K562 (cell line): Measurements from ENCODE around the gene RNASE13. TPM values are rescaled to one million over a fixed set of nuclear protein-coding genes. Genes with fewer than 3 reads are reported as not detected.

ENCODE experiments used
- ATAC-seq: fragments of 200-7000 bp; cut with Tn5 transposase; 3 replicates; pipeline ENCODE4 v1.9.1; 2020; ENCODE audit warnings: moderate library complexity
- BruUV-seq: library from RNA; stranded (reverse); fragments of 400-500 nt; replicated peaks from 2 replicates; lab custom pipeline; 2021; lab: Mats Ljungman, UMichigan
- CTCF ChIA-PET: fragments of 300-600 bp; formaldehyde crosslinking; extraction: SDS; loops from one replicate; lab custom pipeline; 2021; ENCODE audit warnings: low intra/inter-chr PET ratio; lab: Yijun Ruan, JAX
- POLR2A ChIA-PET: fragments of 300-600, 350-650 bp; sonication (Branson Sonifier 250); formaldehyde crosslinking; extraction: SDS; loops from one replicate; lab custom pipeline; 2021; ENCODE audit warnings: antibody characterized with exemption, inconsistent platforms; lab: Yijun Ruan, JAX
- DNase-seq, 4 experiments: peaks; one replicate each; pipeline versions ENCODE4 v3.0.0 to v3.0.0-alpha.2; 2011 to 2018; ENCODE audit warnings: low spot score in 3 of 4, mixed read lengths in 3 of 4; ENCODE audit errors: extremely low read depth in 1 of 4
- FAIRE-seq: peaks from 2 replicates; lab custom pipeline; 2011; peaks lifted over from hg19 to GRCh38; lab: Jason Lieb, UNC
- H2AFZ ChIP-seq: 2 replicates; pipeline ENCODE4 v1.6.0; 2011; ENCODE audit warnings: low read depth, low read length, control low read depth, inconsistent platforms
- H3K27ac ChIP-seq: fragments of 200-600 bp; 3 replicates; pipeline ENCODE4 v1.8.0; 2011; ENCODE audit warnings: low read depth, mild to moderate bottlenecking, control low read depth, inconsistent platforms, low read length, moderate library complexity, mixed read lengths; ENCODE audit errors: extremely low read depth
- H3K27me3 ChIP-seq, 2 experiments: fragments of 300-600 bp in 1 of 2; 2 replicates in 1 of 2; 3 replicates in 1 of 2; pipeline versions ENCODE4 v1.6.0 to v1.8.0; 2011; ENCODE audit warnings: inconsistent platforms in 2 of 2, low read length in 2 of 2, mild to moderate bottlenecking in 1 of 2, mixed read lengths in 1 of 2, moderate library complexity in 1 of 2; ENCODE audit not compliant: control insufficient read depth in 2 of 2, insufficient read depth in 2 of 2
- H3K36me3 ChIP-seq: fragments of 300-600 bp; 3 replicates; pipeline ENCODE4 v1.8.0; 2011; ENCODE audit warnings: mild to moderate bottlenecking, low read length, inconsistent platforms; ENCODE audit not compliant: control insufficient read depth, insufficient read depth
- H3K4me1 ChIP-seq, 2 experiments: fragments of 200-600 bp in 1 of 2; replicated peaks in 1 of 2; 2 replicates in 1 of 2; 3 replicates in 1 of 2; pipeline versions ENCODE4 v1.5.1 to v1.8.0; 2011; ENCODE audit warnings: inconsistent platforms in 2 of 2, low read length in 2 of 2, mild to moderate bottlenecking in 1 of 2, mixed read lengths in 1 of 2, moderate library complexity in 1 of 2; ENCODE audit not compliant: control insufficient read depth in 2 of 2, insufficient read depth in 2 of 2
- H3K4me2 ChIP-seq: 2 replicates; pipeline ENCODE4 v1.6.1; 2011; ENCODE audit warnings: low read length, control low read depth, inconsistent platforms, mixed read lengths; ENCODE audit not compliant: insufficient read depth
- H3K4me3 ChIP-seq: fragments of 200-600 bp; sonication (generic), shearing (Covaris generic); 2 replicates; pipeline ENCODE4 v1.5.1; 2016; ENCODE audit warnings: control low read depth, inconsistent platforms
- H3K79me2 ChIP-seq: fragments of 200-600 bp; 3 replicates; pipeline ENCODE4 v1.8.0; 2011; ENCODE audit warnings: low read length, inconsistent platforms; ENCODE audit not compliant: control insufficient read depth, insufficient read depth
- H3K9ac ChIP-seq, 2 experiments: 2 replicates each; pipeline versions ENCODE4 v1.6.0 to v1.6.1; 2011; ENCODE audit warnings: low read depth in 2 of 2, low read length in 2 of 2, control low read depth in 1 of 2, inconsistent platforms in 1 of 2, mild to moderate bottlenecking in 1 of 2, mixed read lengths in 1 of 2; ENCODE audit not compliant: insufficient read depth in 1 of 2
- H3K9me1 ChIP-seq: one replicate; pipeline ENCODE4 v1.6.0; 2011; ENCODE audit warnings: inconsistent platforms, mild to moderate bottlenecking, low read length, moderate library complexity; ENCODE audit not compliant: control insufficient read depth, insufficient read depth
- H3K9me3 ChIP-seq: replicated peaks from 2 replicates; pipeline ENCODE4 v1.5.1; 2011; ENCODE audit warnings: low read depth, low read length, inconsistent platforms; ENCODE audit not compliant: control insufficient read depth, insufficient read depth
- H4K20me1 ChIP-seq: replicated peaks from 2 replicates; pipeline ENCODE4 v1.6.1; 2011; ENCODE audit warnings: low read length, inconsistent platforms, mixed read lengths; ENCODE audit not compliant: control insufficient read depth, insufficient read depth
- SUPT5H ChIP-seq: fragments of 450-650 bp; IDR thresholded peaks from 2 replicates; pipeline ENCODE4 v1.6.1; 2016
- ZFX ChIP-seq: sonication (generic); formaldehyde crosslinking; IDR thresholded peaks from 2 replicates; pipeline ENCODE4 v1.8.0; 2022; ENCODE audit warnings: mild to moderate bottlenecking, missing genetic modification reagents, moderate library complexity
- WGBS: fragments of 100-300 bp; shearing (Covaris generic); methylation state at CpG from one replicate; pipeline ENCODE4 v1.1.6; 2016; ENCODE audit warnings: low coverage, mixed read lengths; ENCODE audit not compliant: insufficient coverage; ENCODE audit errors: missing lambda C conversion rate; 5-methylcytosine and 5-hydroxymethylcytosine counted together
- in situ Hi-C: fragments of 300-500 bp; cut with MboI; formaldehyde crosslinking; loops from 4 replicates; pipeline ENCODE4 v1.15.0; 2018; ENCODE audit warnings: inconsistent platforms, mixed read lengths
- intact Hi-C: fragments of 100-400 bp; cut with micrococcal nuclease; formaldehyde crosslinking; loops from 2 replicates; pipeline ENCODE4 v1.14.2; 2022
- polyA plus RNA-seq, 8 experiments: library from polyadenylated mRNA; depleted of rRNA in 4 of 8; stranded (reverse) in 5 of 8; unstranded in 3 of 8; fragments of >200 nt; fragmentation: Nextera tagmentation in 2 of 8; fragmentation: Illumina TruSeq in 1 of 8; extraction: Ambion mirVana in 2 of 8; extraction: Trizol in 1 of 8; gene quantifications; 2 replicates each; pipeline versions ENCODE4 v1.2.1 to v1.2.3, GENCODE V29; 2011 to 2014; ENCODE audit warnings: inconsistent platforms in 1 of 8, missing spikeins in 1 of 8
- total RNA-seq, 7 experiments: library from RNA; depleted of rRNA in 6 of 7; stranded (reverse); fragments of >200 nt in 6 of 7; fragmentation: Illumina TruSeq in 2 of 7; extraction: Trizol in 2 of 7; gene quantifications; 2 replicates each; pipeline versions ENCODE4 v1.2.1 to v1.2.3, GENCODE V29; 2011 to 2021; ENCODE audit warnings: low replicate concordance in 1 of 7

RNASE13 gene
- total and polyA plus RNA-seq, 9 of the 15 experiments (the other 6 are each of a cell fraction or from before 2014, with no cell fraction given): not detected

DNA sequence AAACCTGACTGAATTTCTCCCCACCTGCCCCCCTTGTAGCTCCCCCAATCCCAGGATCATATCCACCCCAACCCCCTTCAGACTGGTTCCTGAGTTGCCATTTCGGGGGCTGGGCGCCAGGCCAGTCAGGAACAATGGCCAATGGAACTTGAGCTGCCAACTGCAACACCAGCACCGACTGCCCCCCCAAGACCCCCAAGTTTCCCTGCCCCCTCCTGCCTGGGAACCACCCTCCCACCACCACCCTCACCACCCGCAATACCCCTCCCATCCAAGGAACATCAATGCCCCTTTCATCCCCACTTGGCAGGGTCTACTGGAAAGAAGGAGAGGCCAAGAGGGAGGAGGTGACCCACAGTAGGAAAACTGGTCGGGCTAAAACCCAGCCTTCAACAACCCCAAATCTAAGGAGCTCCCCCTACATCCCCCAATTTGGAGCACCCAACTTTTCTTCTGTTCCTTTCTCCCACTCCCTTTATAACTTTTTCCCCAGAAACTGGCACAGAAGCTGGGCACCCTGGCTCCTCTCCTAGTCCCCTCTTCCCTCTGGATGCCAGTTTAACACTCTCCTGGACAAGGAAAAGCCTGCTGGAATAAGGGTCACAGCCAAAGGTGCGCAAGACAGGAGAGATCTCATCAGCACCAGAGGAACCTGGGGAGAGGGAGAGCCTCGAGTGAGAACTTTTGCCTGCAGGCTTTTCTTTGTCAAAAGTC lies 8.2 kb downstream of the RNASE13 start:
- Histone ChIP-seq H3K27me3 (no peaks in the 10 kb centered on the region), H3K4me2 (peak overlapping the region; percentile 70), H3K4me1 (peaks cover 35 to 40% of the 10 kb centered on the region in 2 experiments), H3K79me2 (peaks cover 21% of the 10 kb centered on the region), H4K20me1 (no peaks in the 10 kb centered on the region), H3K9me1 (peaks cover 2% of the 10 kb centered on the region), H2AFZ (peak overlapping the region; percentile 81), H3K36me3 (peaks cover 5% of the 10 kb centered on the region; the same call in 1 of the 3 replicates), H3K9me3 (no peaks in the 10 kb centered on the region), H3K9ac (peak overlapping the region; percentile 59 to 77; a peak in 3 of 4 replicates), H3K4me3 (no peak overlapping the region), H3K27ac (peak overlapping the region; percentile 80)
- WGBS: 13% methylated on average over 5 of the region's 7 CpGs
- in situ Hi-C loops: no loop called here
- ATAC-seq (no peak), FAIRE-seq (no peak), DNase-seq (peak in 1 of 4 experiments; percentile 12)
- TF ChIP-seq SUPT5H (no peak), ZFX (peak; percentile 27; the same call in 1 of the 2 replicates)
- CTCF ChIA-PET: no interaction called here
- intact Hi-C loops: no loop called here
- no TSS peak for BruUV-seq
- POLR2A ChIA-PET: interaction anchor here (0.6 to 1.1 kb wide), 5 partner anchors 9 to 287 kb away, joined by 3 read pairs; no protein-coding TSS in a partner anchor
